H9 (cell line): Measurements from ENCODE around the gene FADS3. TPM values are rescaled to one million over a fixed set of nuclear protein-coding genes. Genes with fewer than 3 reads are reported as not detected.
A peak's percentile ranks its signal among the peaks of the same experiment; 100 is the strongest.

ENCODE experiments used
- DNase-seq: peaks from one replicate; pipeline ENCODE4 v3.0.0-alpha.2; 2017
- H2AFZ ChIP-seq: one replicate; pipeline ENCODE4 v1.6.1; 2013; ENCODE audit warnings: mild to moderate bottlenecking, low read length, control low read depth, moderate library complexity
- H2AK5ac ChIP-seq: 2 replicates; pipeline ENCODE4 v1.6.1; 2013; ENCODE audit warnings: low read length, control low read depth, mixed read lengths; ENCODE audit not compliant: insufficient read length
- H2BK120ac ChIP-seq: one replicate; pipeline ENCODE4 v1.6.1; 2013; ENCODE audit warnings: low read depth, mild to moderate bottlenecking, low read length, control low read depth, inconsistent platforms; ENCODE audit not compliant: poor library complexity, severe bottlenecking
- H2BK12ac ChIP-seq: 2 replicates; pipeline ENCODE4 v1.6.1; 2013; ENCODE audit warnings: low read length, control low read depth, mixed read lengths, low read depth; ENCODE audit not compliant: insufficient read length
- H2BK15ac ChIP-seq: 2 replicates; pipeline ENCODE4 v1.6.1; 2013; ENCODE audit warnings: low read depth, low read length, control low read depth
- H2BK20ac ChIP-seq: one replicate; pipeline ENCODE4 v1.6.1; 2013; ENCODE audit warnings: low read depth, mild to moderate bottlenecking, low read length, control low read depth, inconsistent platforms; ENCODE audit not compliant: poor library complexity, severe bottlenecking
- H2BK5ac ChIP-seq: 2 replicates; pipeline ENCODE4 v1.6.1; 2013; ENCODE audit warnings: low read length, control low read depth, mixed read lengths; ENCODE audit not compliant: insufficient read length
- H3K14ac ChIP-seq: 2 replicates; pipeline ENCODE4 v1.6.1; 2013; ENCODE audit warnings: low read length, control low read depth; ENCODE audit not compliant: insufficient read depth
- H3K18ac ChIP-seq: 2 replicates; pipeline ENCODE4 v1.6.1; 2013; ENCODE audit warnings: low read depth, mild to moderate bottlenecking, mixed read lengths, low read length, control low read depth; ENCODE audit not compliant: insufficient read length
- H3K23ac ChIP-seq: 2 replicates; pipeline ENCODE4 v1.6.1; 2013; ENCODE audit warnings: low read length, control low read depth, mixed read lengths, low read depth; ENCODE audit not compliant: insufficient read length
- H3K23me2 ChIP-seq: 2 replicates; pipeline ENCODE4 v1.6.1; 2013; ENCODE audit warnings: low read depth, mild to moderate bottlenecking, mixed read lengths, low read length, control low read depth; ENCODE audit not compliant: insufficient read length, poor library complexity, severe bottlenecking
- H3K27ac ChIP-seq: 2 replicates; pipeline ENCODE4 v1.5.1; 2013; ENCODE audit warnings: low read length, control low read depth, mixed read lengths, low read depth; ENCODE audit not compliant: insufficient read length
- H3K27me3 ChIP-seq: 2 replicates; pipeline ENCODE4 v1.6.1; 2013; ENCODE audit warnings: low read length, control low read depth, inconsistent platforms; ENCODE audit not compliant: insufficient read depth
- H3K4ac ChIP-seq: 2 replicates; pipeline ENCODE4 v1.6.1; 2013; ENCODE audit warnings: low read depth, mild to moderate bottlenecking, control low read depth, inconsistent platforms, low read length, moderate library complexity
- H3K4me1 ChIP-seq: 2 replicates; pipeline ENCODE4 v1.6.1; 2013; ENCODE audit warnings: low read length, control low read depth, inconsistent platforms; ENCODE audit not compliant: insufficient read depth
- H3K4me2 ChIP-seq: 2 replicates; pipeline ENCODE4 v1.6.1; 2013; ENCODE audit warnings: low read length, control low read depth, mixed read lengths; ENCODE audit not compliant: insufficient read length, insufficient read depth
- H3K56ac ChIP-seq: 2 replicates; pipeline ENCODE4 v1.6.1; 2013; ENCODE audit warnings: low read depth, mild to moderate bottlenecking, mixed read lengths, low read length, control low read depth; ENCODE audit not compliant: insufficient read length
- H3K79me1 ChIP-seq: 2 replicates; pipeline ENCODE4 v1.6.1; 2013; ENCODE audit warnings: low read depth, mild to moderate bottlenecking, moderate library complexity, low read length, control low read depth, inconsistent platforms; ENCODE audit not compliant: insufficient read depth, poor library complexity, severe bottlenecking
- H3K79me2 ChIP-seq: 2 replicates; pipeline ENCODE4 v1.6.1; 2013; ENCODE audit warnings: low read length, control low read depth, inconsistent platforms; ENCODE audit not compliant: insufficient read depth
- H3K9ac ChIP-seq: 2 replicates; pipeline ENCODE4 v1.6.1; 2013; ENCODE audit warnings: low read length, control low read depth, mixed read lengths; ENCODE audit not compliant: insufficient read length; ENCODE audit errors: extremely low read depth
- H3K9me3 ChIP-seq: one replicate; pipeline ENCODE4 v1.6.1; 2013; ENCODE audit warnings: low read depth, low read length, inconsistent platforms; ENCODE audit not compliant: control insufficient read depth
- H3T11ph ChIP-seq: one replicate; pipeline ENCODE4 v1.6.1; 2013; ENCODE audit warnings: mild to moderate bottlenecking, low read length, control low read depth, inconsistent platforms
- H4K20me1 ChIP-seq: one replicate; pipeline ENCODE4 v1.6.1; 2013; ENCODE audit not compliant: control insufficient read depth, insufficient read length, insufficient read depth
- H4K5ac ChIP-seq: 2 replicates; pipeline ENCODE4 v1.6.1; 2013; ENCODE audit warnings: low read depth, mild to moderate bottlenecking, mixed read lengths, low read length, control low read depth; ENCODE audit not compliant: insufficient read length
- H4K8ac ChIP-seq: replicated peaks from 2 replicates; pipeline ENCODE4 v1.6.1; 2013; ENCODE audit warnings: low read length, control low read depth, mixed read lengths, low read depth; ENCODE audit not compliant: insufficient read length
- H4K91ac ChIP-seq: 2 replicates; pipeline ENCODE4 v1.6.1; 2013; ENCODE audit warnings: low read depth, mild to moderate bottlenecking, moderate library complexity, mixed read lengths, low read length, control low read depth; ENCODE audit not compliant: insufficient read length
- H3K27ac Mint-ChIP-seq, 3 experiments: 2 replicates in 2 of 3; 3 replicates in 1 of 3; pipeline ENCODE4 v1.8.0; 2020 to 2021; ENCODE audit warnings: mixed read lengths in 3 of 3, mild to moderate bottlenecking in 1 of 3, moderate library complexity in 1 of 3
- H3K27me3 Mint-ChIP-seq: 2 replicates; pipeline ENCODE4 v1.8.0; 2021; ENCODE audit warnings: low read depth, mild to moderate bottlenecking, moderate library complexity, mixed read lengths
- H3K36me3 Mint-ChIP-seq, 3 experiments: 2 replicates in 2 of 3; 3 replicates in 1 of 3; pipeline ENCODE4 v1.8.0; 2020 to 2021; ENCODE audit warnings: low read depth in 3 of 3, mixed read lengths in 3 of 3; ENCODE audit not compliant: insufficient read depth in 1 of 3
- H3K4me1 Mint-ChIP-seq, 2 experiments: 2 replicates each; pipeline ENCODE4 v1.8.0; 2020; ENCODE audit warnings: mixed read lengths in 2 of 2
- H3K4me3 Mint-ChIP-seq, 2 experiments: 2 replicates in 1 of 2; 3 replicates in 1 of 2; pipeline ENCODE4 v1.8.0; 2020 to 2021; ENCODE audit warnings: mild to moderate bottlenecking in 2 of 2, mixed read lengths in 2 of 2, moderate library complexity in 1 of 2
- H3K9me3 Mint-ChIP-seq, 2 experiments: 2 replicates in 1 of 2; 3 replicates in 1 of 2; pipeline ENCODE4 v1.8.0; 2020; ENCODE audit warnings: mild to moderate bottlenecking in 2 of 2, mixed read lengths in 2 of 2, moderate library complexity in 1 of 2
- WGBS: extraction: QIAGEN DNeasy Blood & Tissue Kit; methylation state at CpG from one replicate; pipeline ENCODE4 v1.1.7; 2013; ENCODE audit warnings: missing lambda C conversion rate, low lambda C conversion rate, mixed read lengths; ENCODE audit not compliant: insufficient read length; ENCODE audit errors: extremely low coverage; 5-methylcytosine and 5-hydroxymethylcytosine counted together
- total RNA-seq: library from RNA; stranded (reverse); gene quantifications from 2 replicates; pipeline ENCODE4 v1.2.1, GENCODE V29; 2021
- TF ChIP-seq, protein P1 (sequence below): fragments of 200-600 bp; sonication (generic); conservative IDR thresholded peaks from 3 replicates; pipeline ENCODE4 v1.8.0; 2021; ENCODE audit warnings: antibody characterized with exemption, mild to moderate bottlenecking

FADS3 gene
- total RNA-seq, 1 experiment from 2014 or later, result 34.9 TPM

DNA sequence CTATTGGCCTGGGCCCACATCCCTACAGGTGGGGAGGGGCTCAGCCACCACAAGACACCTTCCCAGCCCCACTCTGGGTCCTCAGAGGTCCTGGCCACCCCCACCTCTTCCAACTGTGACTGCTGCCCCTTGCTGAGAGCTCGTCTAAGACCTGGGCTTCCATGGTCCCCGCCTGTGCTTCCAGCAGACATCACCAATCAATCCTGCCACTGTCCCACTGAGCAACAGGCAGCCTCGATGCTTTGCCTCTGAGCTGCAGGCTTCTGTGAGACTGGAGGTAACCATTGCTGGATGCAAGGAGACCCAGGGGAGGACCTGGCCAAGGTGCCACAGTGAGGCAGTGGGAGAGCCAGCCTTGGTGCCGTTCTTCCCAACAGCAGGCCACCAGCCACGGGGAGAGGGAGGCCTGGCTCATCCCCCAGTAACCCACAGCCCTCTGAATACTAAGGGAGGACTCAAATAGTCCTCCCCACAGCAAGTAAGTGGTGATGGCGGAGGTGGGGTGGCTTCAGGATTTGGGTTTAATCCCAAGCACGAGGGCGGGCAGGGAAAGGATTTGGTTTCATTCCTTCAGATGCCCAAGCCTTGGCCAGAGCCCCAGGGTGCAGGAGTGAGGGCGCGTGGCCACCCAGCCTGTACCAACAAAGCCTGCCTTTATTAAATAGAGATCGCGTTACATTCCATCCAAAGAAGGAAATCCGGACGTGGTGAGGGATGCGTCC, 5.5 kb upstream of the FADS3 start:
- Histone ChIP-seq H2AFZ (no peak overlapping the region), H2AK5ac (no peak overlapping the region), H3K4me2 (no peak overlapping the region), H4K20me1 (no peaks in the 10 kb centered on the region), H3K56ac (no peak overlapping the region), H2BK120ac (no peak overlapping the region), H3K9ac (no peak overlapping the region), H4K5ac (no peak overlapping the region), H3K4ac (no peak overlapping the region), H3K9me3 (no peaks in the 10 kb centered on the region), H3K14ac (no peak overlapping the region), H3K27me3 (no peaks in the 10 kb centered on the region), H2BK12ac (no peak overlapping the region), H3K27ac (no peak overlapping the region), H3K79me1 (no peaks in the 10 kb centered on the region), H2BK5ac (no peak overlapping the region), H2BK15ac (no peak overlapping the region), H2BK20ac (no peak overlapping the region), H3K79me2 (no peaks in the 10 kb centered on the region), H3K4me1 (no peaks in the 10 kb centered on the region), H4K8ac (no peak overlapping the region), H4K91ac (no peak overlapping the region), H3K23me2 (no peaks in the 10 kb centered on the region), H3T11ph (no peak overlapping the region), H3K23ac (no peak overlapping the region), H3K18ac (no peak overlapping the region)
- Mint-ChIP-seq H3K27me3 (peaks cover 2% of the 10 kb centered on the region), H3K4me3 (no peak overlapping the region), H3K27ac (peak overlapping the region in 1 of 3 experiments; percentile 84; a peak in 1 of 7 replicates), H3K4me1 (peaks cover 0 to 22% of the 10 kb centered on the region in 2 experiments; a peak in 3 of 4 replicates), H3K36me3 (no peaks in the 10 kb centered on the region), H3K9me3 (no peaks in the 10 kb centered on the region)
- DNase-seq, result no peak
- WGBS, result no CpG with 5 or more reads among the region's 15 CpGs
- TF ChIP-seq, protein P1, sequence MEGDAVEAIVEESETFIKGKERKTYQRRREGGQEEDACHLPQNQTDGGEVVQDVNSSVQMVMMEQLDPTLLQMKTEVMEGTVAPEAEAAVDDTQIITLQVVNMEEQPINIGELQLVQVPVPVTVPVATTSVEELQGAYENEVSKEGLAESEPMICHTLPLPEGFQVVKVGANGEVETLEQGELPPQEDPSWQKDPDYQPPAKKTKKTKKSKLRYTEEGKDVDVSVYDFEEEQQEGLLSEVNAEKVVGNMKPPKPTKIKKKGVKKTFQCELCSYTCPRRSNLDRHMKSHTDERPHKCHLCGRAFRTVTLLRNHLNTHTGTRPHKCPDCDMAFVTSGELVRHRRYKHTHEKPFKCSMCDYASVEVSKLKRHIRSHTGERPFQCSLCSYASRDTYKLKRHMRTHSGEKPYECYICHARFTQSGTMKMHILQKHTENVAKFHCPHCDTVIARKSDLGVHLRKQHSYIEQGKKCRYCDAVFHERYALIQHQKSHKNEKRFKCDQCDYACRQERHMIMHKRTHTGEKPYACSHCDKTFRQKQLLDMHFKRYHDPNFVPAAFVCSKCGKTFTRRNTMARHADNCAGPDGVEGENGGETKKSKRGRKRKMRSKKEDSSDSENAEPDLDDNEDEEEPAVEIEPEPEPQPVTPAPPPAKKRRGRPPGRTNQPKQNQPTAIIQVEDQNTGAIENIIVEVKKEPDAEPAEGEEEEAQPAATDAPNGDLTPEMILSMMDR, result no peak
